H1 (cell line): ENCODE measurements around the gene LRP1-AS.

Experiments used
- CBX5 ChIP-seq: fragments of 300-800, 300-1000 bp; sonication (generic); IDR thresholded peaks from 2 replicates; pipeline ENCODE4 v1.7.1; 2016; ENCODE audit warnings: antibody characterized with exemption, low read length, low read depth
- CHD2 ChIP-seq: IDR thresholded peaks from 2 replicates; pipeline ENCODE4 v1.6.1; 2012; ENCODE audit warnings: low read length, improper control_type of control experiment
- MAFK ChIP-seq: IDR thresholded peaks from 2 replicates; pipeline ENCODE4 v1.6.1; 2012; ENCODE audit warnings: low read depth, mild to moderate bottlenecking, improper control_type of control experiment, low read length
- POLR2A ChIP-seq, 2 experiments: IDR thresholded peaks; 1 replicate in 1 of 2; 2 replicates in 1 of 2; pipeline ENCODE4 v1.6.1; 2011; ENCODE audit warnings: low read depth in 2 of 2, low read length in 2 of 2, mild to moderate bottlenecking in 2 of 2; ENCODE audit errors: control extremely low read depth in 1 of 2
- SIN3A ChIP-seq, 2 experiments: IDR thresholded peaks in 1 of 2; conservative IDR thresholded peaks in 1 of 2; 2 replicates each; pipeline ENCODE4 v1.6.1; 2011 to 2012; ENCODE audit warnings: low read length in 2 of 2, improper control_type of control experiment in 1 of 2, low read depth in 1 of 2, mild to moderate bottlenecking in 1 of 2
- TF ChIP-seq, protein P1 (sequence below): IDR thresholded peaks from 2 replicates; pipeline ENCODE4 v1.6.1; 2012; ENCODE audit warnings: inconsistent platforms

DNA sequence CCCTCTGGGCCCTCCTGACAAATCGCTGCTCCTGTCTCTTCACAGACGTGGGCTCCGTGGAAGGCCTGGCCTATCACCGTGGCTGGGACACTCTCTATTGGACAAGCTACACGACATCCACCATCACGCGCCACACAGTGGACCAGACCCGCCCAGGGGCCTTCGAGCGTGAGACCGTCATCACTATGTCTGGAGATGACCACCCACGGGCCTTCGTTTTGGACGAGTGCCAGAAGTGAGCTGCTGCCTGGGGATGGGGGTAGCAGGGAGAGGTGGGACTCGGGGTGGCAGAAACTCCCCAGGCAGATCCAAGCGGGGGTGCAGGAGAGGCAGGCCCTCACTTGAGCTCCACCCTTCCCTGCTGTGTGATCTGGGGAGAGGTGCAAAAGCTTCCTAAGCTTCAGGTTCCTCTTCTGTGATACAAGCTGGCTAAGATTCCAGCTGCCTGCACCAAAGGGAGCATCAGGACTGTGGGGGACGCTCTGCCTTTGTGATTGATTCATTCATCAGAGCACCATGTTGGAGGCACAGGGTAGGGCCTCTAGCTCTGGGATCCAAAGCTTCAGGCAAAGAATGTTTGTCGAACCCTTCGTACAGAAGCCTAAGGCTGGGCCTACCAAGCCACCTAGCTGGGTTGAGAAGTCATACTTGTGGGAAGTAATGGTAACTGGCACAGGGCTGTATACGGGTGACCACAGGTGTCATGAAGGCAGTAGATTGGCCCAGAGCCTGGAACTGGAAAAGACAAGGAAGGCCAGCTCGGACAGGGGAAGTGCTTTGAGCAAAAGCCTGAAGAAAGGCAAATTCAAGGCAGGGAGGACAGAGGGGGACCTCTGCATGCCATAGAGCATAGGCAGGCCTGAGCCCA lies 40.0 kb upstream of the LRP1-AS start:
- TF ChIP-seq MAFK: no peak
- TF ChIP-seq CBX5: no peak
- no peak for TF ChIP-seq POLR2A (IDR thresholded peaks at IDR 0.05; ENCODE audit: control extremely low read depth in 1 of 2, low read depth in 2 of 2, low read length in 2 of 2)
- no peak for TF ChIP-seq SIN3A (conservative IDR thresholded peaks at IDR 0.05 in 1 of 2, IDR thresholded peaks at IDR 0.05 in 1 of 2; ENCODE audit: low read depth in 1 of 2, low read length in 2 of 2)
- TF ChIP-seq, protein P1, sequence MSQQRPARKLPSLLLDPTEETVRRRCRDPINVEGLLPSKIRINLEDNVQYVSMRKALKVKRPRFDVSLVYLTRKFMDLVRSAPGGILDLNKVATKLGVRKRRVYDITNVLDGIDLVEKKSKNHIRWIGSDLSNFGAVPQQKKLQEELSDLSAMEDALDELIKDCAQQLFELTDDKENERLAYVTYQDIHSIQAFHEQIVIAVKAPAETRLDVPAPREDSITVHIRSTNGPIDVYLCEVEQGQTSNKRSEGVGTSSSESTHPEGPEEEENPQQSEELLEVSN: no peak
- no peak for TF ChIP-seq CHD2
